Loucy (cell line): ENCODE data around the gene METAP1D.

Experiments
- H2AFZ ChIP-seq: fragments of 200-600 bp; sonication (generic); 2 replicates; pipeline ENCODE4 v1.6.0; 2016; ENCODE audit warnings: antibody characterized with exemption, mild to moderate bottlenecking, low read length, moderate library complexity
- H3F3A ChIP-seq: fragments of 200-600 bp; 2 replicates; pipeline ENCODE4 v1.6.0; 2016; ENCODE audit warnings: antibody characterized with exemption, low read depth, mild to moderate bottlenecking
- H3K27me3 ChIP-seq: fragments of 200-600 bp; sonication (generic); 2 replicates; pipeline ENCODE4 v1.6.1; 2014; ENCODE audit warnings: low read length, mild to moderate bottlenecking; ENCODE audit not compliant: insufficient read depth, poor library complexity, severe bottlenecking
- H3K36me3 ChIP-seq: fragments of 200-600 bp; sonication (generic); 2 replicates; pipeline ENCODE4 v1.6.1; 2016; ENCODE audit warnings: low read length; ENCODE audit not compliant: insufficient read depth
- H3K4me1 ChIP-seq: fragments of 200-600 bp; sonication (generic); 2 replicates; pipeline ENCODE4 v1.5.1; 2014; ENCODE audit warnings: low read length, mild to moderate bottlenecking; ENCODE audit not compliant: insufficient read depth, poor library complexity, severe bottlenecking
- H3K4me2 ChIP-seq: fragments of 200-600 bp; sonication (generic); 2 replicates; pipeline ENCODE4 v1.6.0; 2014; ENCODE audit warnings: antibody characterized with exemption, low read length, low read depth, mild to moderate bottlenecking; ENCODE audit not compliant: poor library complexity, severe bottlenecking
- H3K4me3 ChIP-seq: fragments of 200-600 bp; sonication (generic); 2 replicates; pipeline ENCODE4 v1.5.1; 2014; ENCODE audit warnings: low read length, mild to moderate bottlenecking, mixed read lengths; ENCODE audit not compliant: poor library complexity, severe bottlenecking
- H3K79me2 ChIP-seq: fragments of 200-600 bp; sonication (generic); 2 replicates; pipeline ENCODE4 v1.6.1; 2014; ENCODE audit warnings: low read length; ENCODE audit not compliant: insufficient read depth
- H3K9ac ChIP-seq: fragments of 200-600 bp; sonication (generic); 2 replicates; pipeline ENCODE4 v1.6.0; 2014; ENCODE audit warnings: mild to moderate bottlenecking, low read depth, low read length, moderate library complexity; ENCODE audit not compliant: poor library complexity, severe bottlenecking
- H3K9me2 ChIP-seq: fragments of 200-600 bp; sonication (generic); replicated peaks from 2 replicates; pipeline ENCODE4 v1.6.1; 2016; ENCODE audit warnings: low read depth, low read length, mixed read lengths
- H3K9me3 ChIP-seq: fragments of 200-600 bp; sonication (generic); 2 replicates; pipeline ENCODE4 v1.6.1; 2014; ENCODE audit warnings: mild to moderate bottlenecking, antibody characterized with exemption, low read length, low read depth; ENCODE audit not compliant: insufficient read depth
- H4K20me1 ChIP-seq: fragments of 200-600 bp; sonication (generic); 2 replicates; pipeline ENCODE4 v1.6.0; 2014; ENCODE audit warnings: antibody characterized with exemption, low read length, mild to moderate bottlenecking; ENCODE audit not compliant: insufficient read depth, poor library complexity, severe bottlenecking
- CTCF ChIP-seq: fragments of 200-600 bp; sonication (generic); conservative IDR thresholded peaks from 2 replicates; pipeline ENCODE4 v1.5.1; 2014; ENCODE audit warnings: mild to moderate bottlenecking, antibody characterized with exemption, low read length
- EZH2phosphoT487 ChIP-seq: fragments of 200-600 bp; IDR thresholded peaks from 2 replicates; pipeline ENCODE4 v1.6.1; 2018; ENCODE audit warnings: antibody characterized with exemption, mild to moderate bottlenecking, moderate library complexity, borderline replicate concordance

The METAP1D gene

GRCh38 chr2:172116107-172116506 is 116.4 kb downstream of the METAP1D start:
- TF ChIP-seq CTCF: no peak
- no peak for TF ChIP-seq EZH2phosphoT487
- Histone ChIP-seq H3F3A (no peaks in the 10 kb centered on the region), H3K27me3 (no peaks in the 10 kb centered on the region), H4K20me1 (no peaks in the 10 kb centered on the region), H3K9me2 (no peaks in the 10 kb centered on the region), H3K79me2 (no peaks in the 10 kb centered on the region), H3K9ac (no peak overlapping the region), H2AFZ (no peak overlapping the region), H3K36me3 (no peaks in the 10 kb centered on the region), H3K9me3 (no peaks in the 10 kb centered on the region), H3K4me1 (no peaks in the 10 kb centered on the region), H3K4me3 (no peak overlapping the region), H3K4me2 (no peak overlapping the region)

- H3K9ac ChIP-seq: no peak overlapping the region
- H3K36me3 ChIP-seq: no peaks in the 10 kb centered on the region
- no peak overlapping the region for H3K4me2 ChIP-seq
- no peaks in the 10 kb centered on the region for H4K20me1 ChIP-seq
- TF ChIP-seq EZH2phosphoT487 (no peak), CTCF (no peak)
- H3K9me2 ChIP-seq: no peaks in the 10 kb centered on the region
- no peaks in the 10 kb centered on the region for H3K79me2 ChIP-seq
- H3K4me1 ChIP-seq: no peaks in the 10 kb centered on the region
- H2AFZ ChIP-seq: no peak overlapping the region
- no peaks in the 10 kb centered on the region for H3F3A ChIP-seq
- H3K27me3 ChIP-seq: no peaks in the 10 kb centered on the region
- no peak overlapping the region for H3K4me3 ChIP-seq
- no peaks in the 10 kb centered on the region for H3K9me3 ChIP-seq
Observed at GRCh38 chr2:172119089-172119488, 119.3 kb downstream of the METAP1D start.

GRCh38 chr2:172120118-172120517 is 120.4 kb downstream of the METAP1D start:
- Histone ChIP-seq H3K9me2 (no peaks in the 10 kb centered on the region), H3K4me2 (no peak overlapping the region), H3F3A (no peaks in the 10 kb centered on the region), H3K4me1 (no peaks in the 10 kb centered on the region), H3K27me3 (no peaks in the 10 kb centered on the region), H3K4me3 (no peak overlapping the region), H2AFZ (peak overlapping the region; percentile 7; the same call in 1 of the 2 replicates), H4K20me1 (no peaks in the 10 kb centered on the region), H3K9me3 (no peaks in the 10 kb centered on the region), H3K36me3 (no peaks in the 10 kb centered on the region), H3K79me2 (no peaks in the 10 kb centered on the region), H3K9ac (no peak overlapping the region)
- TF ChIP-seq CTCF: no peak
- no peak for TF ChIP-seq EZH2phosphoT487
